ENCODE results near the gene VPS51.

VPS51 gene

DNA sequence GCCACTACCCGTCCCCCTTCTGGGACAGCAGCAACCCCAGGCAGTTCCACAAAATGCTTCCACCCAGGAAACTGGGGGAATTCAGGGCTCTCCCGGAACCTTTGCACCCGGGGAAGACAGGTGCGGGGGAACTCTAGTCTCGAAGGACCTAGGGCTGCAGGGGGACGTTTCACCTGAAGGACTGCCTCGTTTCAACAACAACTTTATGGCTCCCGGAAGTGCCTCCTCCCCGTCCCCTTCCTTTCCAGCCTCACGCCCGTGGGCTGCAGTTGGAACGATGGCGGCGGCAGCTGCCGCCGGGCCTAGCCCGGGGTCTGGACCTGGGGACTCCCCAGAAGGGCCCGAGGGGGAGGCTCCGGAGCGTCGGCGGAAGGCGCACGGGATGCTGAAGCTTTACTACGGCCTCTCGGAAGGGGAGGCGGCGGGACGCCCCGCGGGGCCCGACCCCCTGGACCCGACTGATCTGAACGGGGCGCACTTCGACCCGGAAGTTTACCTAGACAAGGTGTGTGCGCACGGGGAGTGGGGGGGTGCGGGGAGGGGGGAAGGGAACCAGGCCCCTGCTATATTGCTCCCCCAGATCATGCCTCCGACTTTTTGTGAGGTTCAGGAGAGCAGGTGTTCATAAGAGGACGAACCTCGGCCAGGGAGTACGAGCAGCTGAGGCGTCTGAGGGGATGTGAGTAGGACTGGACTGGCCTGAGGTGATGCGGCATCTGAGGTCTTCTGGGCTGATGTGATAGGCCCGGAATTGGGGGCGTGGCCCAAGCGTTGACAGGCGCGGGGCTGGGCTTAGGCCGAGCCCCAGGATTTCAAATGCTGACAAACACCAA lies at the start of gene VPS51:
TSS of gene VPS51 (plus strand) at position 241 of the 833 bp plus-strand sequence. CDS start at position 278, 37 bp downstream.
- DNase-seq, result peak; percentile 92

DNA sequence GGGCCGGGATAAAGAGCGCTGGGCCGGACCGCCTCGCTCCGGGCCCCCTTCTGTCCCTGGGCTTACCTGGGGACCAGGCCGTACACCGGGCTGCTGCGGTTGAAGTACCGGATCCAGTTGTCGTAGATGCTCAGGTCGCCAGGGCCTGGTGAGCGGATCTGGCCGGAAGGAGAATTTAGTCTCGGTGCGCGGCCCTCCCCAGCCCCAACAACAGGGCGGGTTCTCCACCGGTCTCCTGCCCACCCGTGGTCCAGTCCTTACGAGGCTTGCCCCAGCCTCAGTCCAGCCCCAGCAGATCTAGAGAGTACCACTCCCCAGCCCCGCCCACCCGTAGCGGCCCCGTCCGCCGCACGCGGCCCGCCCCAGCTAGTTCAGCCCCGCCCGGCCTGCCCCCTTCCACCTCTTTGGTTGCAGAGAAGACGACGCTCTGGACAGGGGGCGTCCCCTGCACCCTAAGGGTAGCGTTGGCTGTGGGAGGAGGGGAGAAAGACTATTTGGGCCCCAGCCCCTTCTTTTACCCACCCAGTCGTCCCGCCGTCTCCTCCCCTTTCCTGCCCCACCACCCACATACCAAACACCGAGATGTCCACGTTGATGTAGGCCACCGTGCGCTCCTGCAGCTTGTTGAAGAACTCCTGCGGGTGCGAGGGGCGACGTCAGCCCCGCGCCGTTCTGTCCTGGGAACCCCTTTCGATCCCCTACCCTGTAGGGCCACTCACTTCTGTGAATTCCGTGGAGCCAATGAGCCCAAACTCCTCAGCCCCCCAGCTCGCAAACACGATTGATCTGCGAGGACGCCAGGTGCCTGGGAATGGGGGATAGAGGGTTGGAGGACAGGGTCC lies 48.2 kb upstream of the VPS51 start:
- DNase-seq, result no peak

DNA sequence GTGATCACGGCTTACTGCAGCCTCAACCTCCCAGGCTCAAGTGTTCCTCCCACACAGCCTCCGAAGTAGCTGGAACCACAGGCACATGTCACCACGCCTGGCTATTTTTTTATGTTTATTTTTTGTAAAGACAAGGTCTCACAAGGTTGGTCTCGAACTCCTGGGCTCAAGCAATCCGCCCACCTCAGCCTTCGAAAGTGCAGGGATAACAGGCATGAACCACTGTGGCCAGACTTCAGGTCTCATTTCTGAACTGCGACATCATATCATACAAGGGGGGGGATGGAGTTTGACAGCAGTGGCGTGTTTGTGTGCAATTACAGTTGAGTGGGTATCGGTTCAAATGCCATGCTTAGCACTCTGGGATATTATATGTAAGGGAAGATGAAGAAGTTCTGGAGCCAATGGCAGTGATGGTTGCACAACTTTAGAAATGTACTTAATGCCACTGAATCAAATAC lies 44.6 kb upstream of the VPS51 start:
- no peak for DNase-seq

DNA sequence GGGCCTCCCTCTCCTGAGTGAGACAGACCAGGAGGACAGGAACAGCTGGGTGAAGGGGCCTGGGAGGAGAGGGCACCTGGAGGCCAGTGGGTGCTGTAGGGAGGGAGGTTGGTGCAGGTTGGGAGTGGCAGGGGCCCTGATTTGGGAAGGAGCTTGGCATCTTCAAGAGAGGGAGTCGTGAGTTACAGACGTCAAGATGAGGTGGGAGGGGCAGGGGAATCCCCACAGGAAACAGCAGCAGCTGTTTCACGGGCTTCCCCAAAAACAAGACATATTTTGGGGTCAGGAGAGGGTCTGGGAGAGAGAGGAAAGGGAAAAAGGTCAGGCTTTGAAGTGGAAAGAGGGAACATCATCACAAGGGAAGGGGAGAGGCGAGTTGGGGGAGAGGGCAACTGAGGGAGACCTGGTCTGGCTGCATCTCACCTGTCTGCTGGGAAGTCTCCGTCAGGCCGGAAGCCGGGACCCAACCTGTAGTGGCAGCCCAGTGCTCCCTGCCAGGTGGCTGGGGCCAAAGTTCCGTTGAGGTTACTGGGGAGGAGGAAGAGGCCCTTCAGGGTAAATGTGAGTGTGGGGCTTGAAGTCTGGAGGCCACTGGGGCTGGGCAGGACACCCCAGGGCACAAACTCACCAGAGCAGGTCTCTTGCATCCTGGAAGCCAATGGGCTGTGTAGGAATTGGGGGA lies 42.0 kb upstream of the VPS51 start:
- DNase-seq, result no peak

DNA sequence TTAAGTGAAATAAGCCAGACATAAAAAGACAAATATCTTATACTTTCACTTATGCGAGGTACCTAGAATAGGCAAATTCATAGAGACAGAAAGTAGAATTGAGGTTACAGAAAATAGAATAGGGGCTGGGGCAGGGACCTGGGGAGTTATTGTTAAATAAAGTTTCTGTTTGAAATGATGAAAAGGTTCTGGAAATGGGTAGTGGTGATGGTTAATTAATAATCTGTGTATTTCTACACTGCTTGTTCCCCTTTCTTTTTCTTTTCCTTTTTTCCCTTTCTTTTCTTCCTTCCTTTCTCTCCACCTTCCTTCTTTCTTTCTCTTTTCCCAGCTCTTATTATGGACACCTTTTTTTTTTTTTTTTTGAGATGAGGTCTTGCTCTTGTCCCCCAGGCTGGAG lies 40.5 kb upstream of the VPS51 start:
- no peak for DNase-seq

DNA sequence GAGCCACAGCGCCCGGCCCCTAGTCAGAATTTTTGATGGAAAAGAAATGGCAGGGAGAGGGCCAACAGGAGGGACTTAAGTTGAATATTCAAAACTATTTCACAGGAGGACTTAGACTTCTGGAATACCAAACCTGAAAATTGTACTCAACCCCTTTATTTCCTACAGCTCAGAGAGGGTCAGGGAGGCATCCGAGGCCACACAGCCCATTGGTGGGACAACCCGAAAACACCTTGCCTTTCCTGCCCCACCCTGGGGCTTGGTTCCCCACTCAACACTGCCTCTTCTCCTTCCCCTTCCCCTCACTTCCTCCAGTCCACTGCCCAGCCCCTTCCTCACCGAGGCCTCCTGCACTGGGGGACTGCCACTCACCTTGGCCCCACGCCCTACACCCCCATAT lies 39.0 kb upstream of the VPS51 start:
- no peak for DNase-seq

DNA sequence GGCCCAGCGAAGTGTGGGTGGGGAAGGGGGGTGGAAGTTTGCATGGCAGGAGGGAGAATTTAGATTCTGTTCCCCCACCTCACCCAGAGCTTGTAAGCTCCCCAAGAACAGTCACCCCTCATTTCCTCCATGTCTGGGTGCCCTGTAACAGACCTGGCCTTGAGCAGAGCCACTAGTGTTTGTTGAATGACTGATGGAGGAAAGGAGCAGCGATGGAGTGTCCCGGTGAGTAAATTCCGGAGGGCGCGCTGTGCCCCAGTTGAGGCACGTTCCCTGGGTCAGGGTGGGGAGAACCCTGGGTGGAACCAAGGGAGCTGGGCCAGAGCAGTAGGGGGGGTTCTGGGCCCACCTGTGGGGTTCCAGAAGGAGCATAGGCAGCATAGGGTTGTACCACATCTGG lies 38.5 kb upstream of the VPS51 start:
- DNase-seq, result no peak

DNA sequence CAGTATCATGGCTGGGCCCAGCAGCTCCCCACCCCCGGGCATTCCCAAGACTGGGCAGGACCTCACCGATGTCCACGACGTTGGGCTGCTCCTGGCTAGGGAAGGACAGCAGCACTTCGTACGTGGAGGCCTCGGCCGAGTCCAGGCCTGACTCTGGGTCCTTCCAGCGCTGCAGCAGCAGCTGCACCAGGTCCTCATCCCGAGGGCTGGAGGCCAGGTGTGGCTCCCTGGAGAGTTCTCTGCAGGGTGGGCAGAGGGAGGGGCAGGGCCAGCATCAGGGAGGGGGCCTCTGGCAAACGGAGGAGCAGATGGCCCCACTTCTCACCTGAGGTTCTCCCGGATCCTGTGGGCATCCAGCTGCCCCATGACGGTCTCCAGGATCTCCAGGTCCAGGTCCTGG lies 38.0 kb upstream of the VPS51 start:
- peak; percentile 40 for DNase-seq

DNA sequence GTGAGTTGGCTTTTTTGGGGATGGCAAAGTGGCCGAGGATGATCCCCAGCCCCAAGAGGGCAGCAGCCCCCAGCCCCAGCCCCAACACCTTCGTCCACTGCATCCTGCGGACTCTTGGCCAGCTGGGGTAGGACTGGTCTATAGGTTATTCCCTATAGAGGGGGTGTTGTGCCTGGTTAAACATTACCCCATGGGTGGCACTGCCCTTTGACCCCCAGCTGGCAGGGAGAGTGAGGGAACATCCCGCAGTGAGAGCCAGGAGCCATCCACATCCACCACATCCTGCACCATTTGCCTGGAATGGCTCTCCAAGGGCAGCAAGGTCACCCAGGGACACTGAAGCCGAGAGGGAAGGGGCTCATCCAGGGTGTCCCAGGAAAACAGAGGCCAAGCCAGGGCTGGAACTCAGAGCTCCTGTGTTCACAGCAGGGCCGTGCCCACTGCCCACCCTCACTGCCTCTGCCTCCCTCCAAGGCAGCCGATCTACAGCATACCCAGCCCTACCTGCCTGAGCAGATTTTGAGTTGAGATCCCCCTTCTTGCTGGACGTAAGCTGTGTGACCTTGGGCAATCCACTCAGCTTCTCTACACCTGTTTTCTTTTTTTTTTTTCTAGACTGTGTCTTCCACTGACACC lies 37.5 kb upstream of the VPS51 start, which contains the start of gene NAALADL1:
TSS of gene NAALADL1 (minus strand) at position 135 of the 636 bp plus-strand sequence. CDS start at position 103, 32 bp downstream.
- no peak for DNase-seq

DNA sequence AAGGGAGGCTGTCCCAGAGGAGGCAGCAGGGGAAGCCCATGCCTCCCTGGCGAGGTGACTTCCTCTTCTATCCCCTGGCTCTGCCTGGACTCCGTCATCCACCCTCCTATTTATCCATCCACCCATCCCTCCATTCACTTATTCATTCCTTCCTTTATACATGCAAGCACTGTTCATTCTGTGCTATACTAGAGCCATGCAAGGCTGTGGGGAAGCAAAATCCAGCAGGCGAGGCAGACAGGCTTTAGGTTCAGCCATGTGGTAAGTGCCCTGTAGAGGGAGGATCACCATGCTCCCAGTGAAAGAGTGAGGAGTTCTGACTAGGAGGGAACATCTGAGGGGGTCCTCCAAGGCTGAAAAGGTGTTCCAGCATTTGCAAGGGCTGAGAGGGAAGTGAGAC lies 36.5 kb upstream of the VPS51 start:
- DNase-seq, result no peak

DNA sequence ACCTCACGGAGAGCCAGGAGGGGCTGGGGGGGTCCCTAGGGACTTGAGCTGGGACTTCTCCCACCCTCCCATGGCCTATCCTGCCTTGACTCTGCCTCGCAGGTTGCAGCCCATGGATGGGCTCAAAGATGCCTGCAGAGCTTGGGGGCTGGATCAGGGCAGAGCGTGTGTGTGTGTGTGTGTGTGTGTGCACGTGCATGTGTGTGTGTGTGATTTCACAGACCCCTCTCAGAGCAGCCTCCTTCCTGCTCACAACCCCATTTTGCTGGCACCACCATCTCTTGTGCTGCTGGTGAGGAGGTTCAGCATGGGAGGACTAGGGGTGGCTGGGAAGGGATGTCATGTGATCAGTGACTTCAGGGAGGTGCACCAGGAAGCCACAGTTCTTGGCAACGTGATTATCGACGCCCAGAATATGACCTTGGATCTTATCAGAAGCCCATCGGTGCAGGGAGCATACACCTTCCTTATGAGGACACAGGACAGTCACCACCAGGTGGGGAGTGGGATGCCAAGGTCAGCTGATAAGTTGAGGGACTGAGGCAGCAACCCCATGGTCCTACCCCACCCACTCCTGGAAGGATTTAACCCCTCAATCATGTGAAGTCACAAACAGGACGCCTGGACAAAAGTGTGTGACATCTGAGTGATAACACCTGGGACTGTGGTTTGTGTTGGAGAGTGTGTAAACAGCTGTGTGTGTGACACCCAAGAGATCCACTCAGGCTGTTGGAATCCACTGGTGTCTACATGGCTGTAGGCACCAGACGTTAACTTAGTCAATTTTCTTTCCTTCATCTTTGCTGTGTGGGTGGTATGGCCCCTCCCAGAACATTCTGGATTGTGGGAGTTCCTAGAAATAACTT lies 35.8 kb upstream of the VPS51 start:
- DNase-seq, result no peak

DNA sequence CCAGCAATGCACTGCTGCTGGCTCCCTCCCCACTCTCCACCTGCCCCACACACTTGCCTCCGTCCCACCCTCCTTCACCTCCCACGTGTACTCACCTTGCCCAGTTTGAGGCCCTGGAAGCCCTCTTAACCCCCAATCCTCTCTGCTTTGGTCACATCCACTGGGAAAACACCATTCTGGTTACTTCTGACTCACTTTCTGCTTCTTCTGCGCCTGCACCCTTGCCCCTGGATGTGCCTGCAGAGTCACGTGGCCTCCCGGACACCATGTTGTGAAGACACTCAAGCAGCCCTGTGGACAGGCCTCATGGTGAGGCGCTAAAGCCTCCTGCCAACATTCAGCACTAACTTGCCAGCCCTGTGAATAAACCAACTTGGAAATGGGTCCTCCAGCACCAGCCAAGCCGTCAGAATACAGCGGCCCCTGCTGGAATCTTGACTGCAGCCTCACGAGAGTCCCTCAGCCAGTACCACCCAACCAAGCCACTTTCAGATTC lies 35.1 kb upstream of the VPS51 start:
- no peak for DNase-seq

DNA sequence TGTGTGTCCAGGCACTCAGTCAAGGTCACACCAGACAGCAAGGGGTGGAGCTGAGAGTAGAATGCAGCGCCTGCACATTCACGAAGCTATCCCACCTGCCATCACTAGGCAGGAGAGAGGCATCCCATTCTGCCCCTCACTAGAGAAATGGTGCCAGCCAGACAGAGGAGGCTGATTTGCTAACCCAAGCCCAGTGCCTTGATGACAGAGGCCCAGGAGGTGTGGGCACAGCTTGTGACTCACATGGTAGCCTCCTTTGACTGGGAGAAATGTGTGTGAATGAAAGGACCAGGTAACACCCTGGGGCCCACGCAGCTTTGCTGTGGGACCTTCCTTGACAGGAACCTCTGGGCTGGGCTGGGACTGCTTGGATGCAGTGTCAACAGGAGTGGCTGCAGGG lies 32.5 kb upstream of the VPS51 start:
- no peak for DNase-seq

DNA sequence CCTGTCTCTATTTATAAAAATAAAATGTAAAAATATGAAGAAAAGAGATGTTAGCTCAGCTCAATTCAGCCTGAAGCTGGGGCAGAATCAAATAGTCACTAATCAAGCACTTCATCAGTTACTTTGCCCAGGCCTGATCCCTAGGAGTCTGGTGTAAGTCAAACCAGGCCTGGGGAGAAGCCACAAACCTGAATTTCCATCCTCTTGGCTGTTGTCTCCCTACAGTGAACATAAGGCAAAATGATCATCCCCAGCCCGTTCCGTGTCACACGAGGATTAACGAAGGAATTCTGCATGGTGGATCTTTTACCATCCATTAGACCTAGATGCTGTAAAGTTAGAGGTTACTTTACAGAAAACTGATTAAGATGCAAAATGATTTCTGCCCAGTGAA lies 31.2 kb upstream of the VPS51 start:
- DNase-seq, result no peak

DNA sequence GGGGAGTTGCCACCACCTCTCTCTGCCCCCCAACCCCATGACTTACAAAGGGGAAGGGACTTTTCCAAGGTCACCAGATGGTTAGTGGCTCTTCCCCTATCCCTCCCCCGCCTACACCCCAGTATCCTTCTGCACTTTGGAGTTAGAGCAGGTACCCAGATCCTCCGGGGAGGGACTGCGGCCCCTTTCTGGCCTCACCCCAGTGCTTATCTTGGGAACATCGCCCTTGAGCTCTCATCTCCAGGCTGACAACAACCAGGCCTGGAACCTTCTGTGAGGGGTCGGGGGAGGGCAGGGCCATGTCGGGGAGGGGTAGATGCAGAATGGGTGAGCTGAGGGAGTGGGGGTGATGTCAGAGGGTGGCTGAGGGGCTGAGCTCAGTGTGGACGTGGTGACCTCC lies 30.2 kb upstream of the VPS51 start:
- DNase-seq, result no peak

DNA sequence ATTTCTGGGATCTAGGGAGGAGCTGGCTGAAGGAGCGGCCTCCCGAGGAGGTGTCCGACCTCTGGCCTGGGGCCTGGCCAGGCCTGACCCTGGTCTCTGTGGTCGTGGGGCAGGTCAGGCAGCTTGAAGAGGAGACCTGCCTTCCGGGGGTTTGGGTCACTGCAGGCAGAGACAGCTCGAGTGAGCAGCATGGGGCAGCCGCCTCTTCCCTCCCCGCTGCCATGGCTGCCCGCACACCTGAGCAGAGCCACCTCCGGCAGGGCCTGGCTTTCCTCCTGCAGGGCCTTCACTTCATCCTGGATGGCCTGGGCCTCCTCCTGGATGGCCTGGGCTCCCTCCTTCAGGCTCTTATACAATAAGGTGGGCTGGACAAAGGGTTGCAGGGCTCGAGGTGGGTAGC lies 29.7 kb upstream of the VPS51 start:
- peak; percentile 41 for DNase-seq

DNA sequence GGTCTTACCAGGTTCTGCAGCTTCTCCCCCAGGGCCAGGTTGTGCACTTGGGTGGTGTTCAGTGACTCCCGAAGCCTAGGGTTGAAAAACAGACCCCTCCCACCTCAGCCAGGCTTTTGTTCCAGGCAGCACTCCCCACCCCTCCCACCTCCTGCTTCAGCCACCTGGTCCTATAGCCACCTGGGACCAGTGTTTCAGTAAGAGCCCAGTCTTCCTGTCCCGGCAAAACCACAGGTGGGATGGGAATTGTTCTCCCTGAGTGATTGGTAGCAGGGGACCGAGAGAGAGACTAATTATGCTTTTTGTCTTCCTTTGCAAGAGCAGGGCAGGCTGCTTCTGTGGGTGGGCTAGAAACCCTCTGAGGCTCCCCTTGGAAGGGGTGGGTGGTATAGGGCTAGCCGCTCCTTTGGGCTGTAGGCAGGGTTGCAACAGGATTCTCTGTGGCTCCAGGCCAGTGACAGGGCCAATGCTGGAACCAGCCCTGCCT lies 29.2 kb upstream of the VPS51 start:
- DNase-seq, result peak; percentile 85

DNA sequence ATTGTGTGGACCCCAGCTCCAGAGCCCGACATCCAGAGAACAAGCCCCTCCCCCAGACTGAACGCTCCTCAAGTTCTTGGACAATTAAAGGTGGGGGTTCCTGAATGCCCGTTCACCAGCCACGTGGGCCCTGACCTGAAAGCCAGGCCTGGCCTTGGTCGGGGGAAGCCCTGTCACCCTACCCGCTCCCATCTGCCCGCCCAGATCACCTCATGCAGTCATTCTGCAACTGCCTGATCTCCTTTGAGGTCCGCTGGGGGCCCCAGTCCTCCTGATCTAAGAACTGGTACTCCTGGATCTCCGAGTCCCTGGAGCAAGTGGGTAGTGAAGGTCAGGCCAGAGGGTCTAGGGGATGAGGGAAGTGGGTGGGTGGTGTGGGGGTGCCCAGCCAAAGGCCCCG lies 28.6 kb upstream of the VPS51 start:
- DNase-seq, result no peak

DNA sequence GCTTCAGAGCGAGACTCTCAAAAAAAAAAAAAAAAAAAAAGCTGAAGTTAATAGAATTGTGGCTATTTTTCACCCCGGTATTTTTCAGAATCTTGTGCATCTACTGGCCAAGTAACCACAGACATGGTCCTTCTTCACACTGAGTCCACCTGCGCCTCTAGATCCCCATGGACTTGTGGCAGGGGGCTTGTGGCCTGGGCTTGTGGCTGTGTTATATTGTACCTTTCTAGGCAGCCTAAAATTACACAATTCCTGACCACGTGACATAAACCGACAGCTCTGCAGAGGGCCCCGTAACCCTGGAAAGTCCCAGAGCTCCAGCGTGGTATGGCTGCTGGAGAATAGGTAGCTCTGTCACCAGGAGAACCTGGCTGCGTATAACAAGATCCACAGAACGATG lies 26.8 kb upstream of the VPS51 start:
- no peak for DNase-seq

DNA sequence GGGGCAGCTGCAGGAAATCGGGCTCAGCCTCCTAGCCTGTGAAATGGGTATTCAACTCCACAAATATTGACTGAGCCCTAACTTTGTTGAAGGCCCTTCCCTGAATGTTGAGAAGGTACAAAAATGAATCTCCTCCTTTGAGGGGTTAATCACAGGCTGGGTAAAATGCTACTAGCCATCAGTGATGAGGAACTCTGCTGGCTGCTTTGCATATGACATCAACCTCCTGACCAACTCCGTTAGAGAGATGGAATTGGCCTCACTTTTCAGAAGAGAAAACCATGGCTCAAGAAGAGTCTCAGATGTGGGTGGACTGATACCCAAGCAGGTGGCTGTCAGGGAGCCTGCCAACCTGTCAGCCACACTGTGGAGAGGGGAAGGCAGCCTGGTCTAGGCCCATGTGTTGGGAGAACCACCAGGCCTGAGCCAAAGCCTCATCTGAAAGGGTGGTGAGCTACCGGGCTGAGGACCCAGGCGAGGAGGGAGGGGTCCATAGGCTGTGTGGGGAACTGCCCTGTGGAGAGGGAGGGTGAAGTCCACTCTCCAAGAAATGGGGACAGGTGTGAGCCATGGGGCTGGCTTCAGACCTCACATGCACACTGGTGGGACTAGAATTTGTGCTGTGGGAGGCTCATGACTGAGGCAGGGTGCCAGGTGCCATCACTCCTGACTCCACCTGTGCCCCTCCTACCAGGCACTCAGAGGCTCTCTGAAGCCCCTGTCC lies 23.9 kb upstream of the VPS51 start:
- no peak for DNase-seq

DNA sequence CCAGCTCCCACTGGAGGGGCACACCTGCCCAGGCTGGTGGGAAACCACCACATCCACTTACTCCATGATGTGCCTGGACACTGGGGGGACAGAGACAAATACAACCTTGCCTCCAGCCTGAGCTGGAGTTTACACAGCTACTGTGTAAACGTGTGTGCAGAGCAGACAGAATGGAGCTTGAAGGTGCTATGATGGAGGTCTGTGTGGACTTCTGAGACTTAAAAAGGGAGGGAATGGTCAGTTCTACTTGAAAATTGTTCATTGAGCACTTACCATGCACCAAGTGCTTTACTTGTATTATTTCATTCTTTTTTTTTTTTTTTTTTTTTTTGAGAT lies 23.4 kb upstream of the VPS51 start:
- no peak for DNase-seq
